HG03280 (cell line): ENCODE measurements around the gene TJAP1.
"Not testable (repeated sequence)": the region's sequence is repeated elsewhere in the genome, so short reads cannot be mapped to it uniquely, and the experiment has no call there.

Experiments used
- ATAC-seq: cut with Tn5 transposase; IDR thresholded peaks from one replicate; pipeline ENCODE4 v1.9.1; 2021; ENCODE audit warnings: mild to moderate bottlenecking, moderate library complexity; ENCODE audit not compliant: unreplicated experiment

Gene TJAP1

DNA sequence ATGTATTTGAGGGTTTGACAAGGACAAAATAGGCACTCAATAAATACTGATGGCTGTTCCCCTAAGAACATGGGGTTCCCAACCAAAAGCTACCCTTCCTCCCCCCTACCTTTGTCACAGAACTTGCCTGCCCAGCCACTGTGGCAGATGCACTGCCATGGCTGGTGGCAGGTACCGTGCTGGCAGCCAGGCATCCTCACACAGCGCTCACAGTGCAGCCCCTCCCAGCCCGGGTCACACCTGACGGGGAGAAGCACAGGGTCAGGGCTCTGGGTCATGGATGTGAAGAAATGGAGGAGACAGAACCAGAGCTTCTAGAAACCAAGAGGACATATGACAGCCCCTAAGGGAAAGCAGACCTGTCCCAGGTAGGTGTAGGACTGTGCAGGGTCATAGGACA, 24.5 kb upstream of the TJAP1 start:
- ATAC-seq, result no peak

DNA sequence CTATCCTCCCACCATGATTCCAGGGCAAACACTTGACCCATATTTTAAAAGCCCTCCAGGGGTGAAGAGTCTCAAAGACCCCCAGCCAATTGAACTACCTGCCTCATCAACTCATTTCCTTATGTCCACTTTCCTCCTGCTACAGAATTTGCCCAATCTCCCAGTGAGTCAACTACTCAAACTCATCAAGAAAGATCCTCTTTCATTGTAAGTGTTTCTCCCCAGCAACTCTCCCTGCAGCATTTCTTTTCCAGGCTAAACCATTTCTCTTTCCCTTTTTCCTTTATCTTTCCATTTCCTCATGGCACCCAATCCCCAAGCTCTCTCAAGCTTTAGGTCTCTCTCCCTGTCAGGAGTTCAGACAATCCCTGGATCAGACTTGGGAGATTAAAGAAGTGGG, 23.5 kb upstream of the TJAP1 start:
- ATAC-seq, result no peak

DNA sequence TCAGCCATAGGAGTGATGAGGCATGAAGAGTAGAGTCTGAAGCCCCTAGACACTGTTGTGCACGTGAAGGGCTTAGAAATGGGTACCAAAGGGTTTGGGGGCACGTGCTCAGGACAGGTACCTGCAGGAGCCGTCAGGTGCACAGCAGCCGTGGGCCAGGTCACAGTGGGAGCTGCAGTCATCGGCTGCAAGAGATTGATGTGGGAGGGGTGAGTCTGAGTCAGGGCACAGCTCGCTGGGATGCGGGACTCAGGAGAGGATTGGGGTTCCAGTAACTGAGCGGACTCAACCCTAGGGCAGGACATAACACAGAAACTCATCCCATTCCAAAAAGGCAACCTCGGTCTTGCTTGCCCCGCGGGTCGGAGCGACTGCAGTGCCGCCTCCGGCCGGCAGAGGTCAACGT, 23.1 kb upstream of the TJAP1 start:
- peak; percentile 67 for ATAC-seq

DNA sequence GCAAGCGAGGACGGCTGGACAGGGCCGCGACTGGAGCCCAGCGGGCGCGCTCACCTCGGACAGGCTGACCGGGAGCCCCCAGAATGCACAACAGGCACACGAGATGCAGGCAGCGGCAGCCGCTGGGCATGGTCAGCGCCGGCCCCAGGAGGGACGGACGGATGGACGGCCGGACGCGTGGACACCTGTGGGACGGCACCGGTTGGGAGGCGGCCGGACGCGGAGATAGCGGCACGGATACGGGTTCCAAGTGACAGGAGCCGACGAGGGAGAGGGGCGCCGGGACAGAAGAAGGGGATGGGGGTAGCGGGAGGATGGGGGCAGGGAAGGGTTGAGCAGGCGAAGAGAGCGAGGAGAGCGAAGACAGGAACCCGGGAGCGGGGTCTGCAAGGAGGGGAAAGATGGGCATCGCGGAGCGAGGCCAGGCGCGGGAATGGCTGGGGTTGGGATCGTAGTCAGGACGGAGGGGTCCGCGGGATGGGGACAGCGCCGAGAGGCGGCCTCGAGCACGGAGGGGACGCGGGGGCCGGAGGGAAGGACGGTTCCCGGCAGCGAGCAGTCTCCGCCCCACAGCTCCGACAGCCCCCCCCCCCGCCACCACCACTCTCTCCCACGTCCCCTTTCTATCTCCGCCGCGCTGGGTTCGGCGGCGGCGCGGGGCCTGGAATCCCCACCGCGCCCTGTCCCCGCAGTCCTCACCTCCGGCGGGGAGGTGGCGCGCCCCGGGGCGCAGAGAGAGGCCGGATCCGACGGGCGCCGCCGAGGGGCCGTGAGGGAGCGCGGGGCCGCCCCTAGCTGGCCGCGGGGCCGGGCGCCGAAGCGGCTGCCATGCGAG, 22.5 kb upstream of the TJAP1 start:
- peak; percentile 40 for ATAC-seq

DNA sequence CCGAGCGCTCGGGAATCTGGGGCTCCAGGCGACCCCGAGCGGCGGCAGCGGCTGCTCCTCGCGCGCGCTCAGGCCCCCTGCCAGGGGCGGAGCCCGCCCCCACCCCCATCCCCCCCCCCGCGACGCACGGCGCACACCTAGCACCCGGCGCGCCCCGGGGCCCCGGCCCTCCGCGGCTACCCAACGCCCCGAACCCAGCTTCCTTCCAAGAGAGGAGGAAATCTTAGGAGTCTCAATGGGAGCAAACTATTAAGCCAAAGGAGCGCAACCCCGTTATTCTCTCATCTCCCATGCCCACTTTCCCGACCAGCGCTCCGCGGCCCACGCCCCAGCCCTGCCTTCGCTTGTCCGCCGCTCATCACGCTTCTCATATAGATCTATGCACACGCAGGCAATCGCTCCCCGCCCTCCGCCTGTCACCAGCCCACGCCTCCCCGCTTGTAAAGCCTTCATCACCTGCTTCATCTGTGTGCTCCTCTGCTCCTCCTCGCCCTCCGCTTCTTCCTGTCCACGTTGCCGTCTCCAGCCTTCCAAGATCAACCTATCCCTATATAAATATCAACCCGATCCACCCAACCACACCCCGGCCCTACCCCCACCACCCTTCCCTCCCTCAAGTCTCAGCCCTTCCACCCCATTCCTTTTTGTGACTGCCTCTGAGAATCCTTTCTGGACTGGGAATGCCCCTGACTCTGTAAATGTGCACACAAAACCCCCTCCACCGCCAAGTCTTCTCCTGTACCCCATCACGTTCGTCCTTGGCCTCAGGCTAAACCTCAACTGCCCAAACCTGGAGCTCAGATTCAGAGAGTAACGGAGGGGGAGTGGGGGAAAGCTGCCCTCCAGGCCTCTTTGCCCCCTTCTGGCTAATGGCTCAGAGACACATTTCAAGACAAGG, 21.6 kb upstream of the TJAP1 start, which contains the start of gene DLK2:
DLK2 (minus strand) TSS at position 18 of the 898 bp plus-strand sequence. CDS start 723 bp downstream, outside the sequence.
- ATAC-seq, result peak; percentile 17

DNA sequence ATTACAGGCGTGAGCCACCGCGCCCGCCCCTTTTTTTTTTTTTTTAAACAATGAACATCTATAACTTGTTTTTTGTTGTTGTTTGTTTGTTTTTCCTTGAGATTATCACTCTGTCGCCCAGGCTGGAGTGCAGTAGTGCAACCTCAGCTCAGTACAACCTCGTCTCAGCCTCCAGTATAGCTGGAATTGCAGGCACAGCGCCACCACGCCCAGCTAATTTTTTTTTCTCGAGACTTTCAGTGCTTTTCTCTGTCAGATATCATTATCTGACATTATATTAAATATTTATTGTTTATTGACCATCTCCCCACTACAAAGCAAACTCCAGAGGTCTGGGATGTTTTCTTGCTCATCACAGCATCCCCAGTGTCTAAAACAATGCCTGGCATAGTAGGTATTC, 19.7 kb upstream of the TJAP1 start:
- no peak for ATAC-seq

DNA sequence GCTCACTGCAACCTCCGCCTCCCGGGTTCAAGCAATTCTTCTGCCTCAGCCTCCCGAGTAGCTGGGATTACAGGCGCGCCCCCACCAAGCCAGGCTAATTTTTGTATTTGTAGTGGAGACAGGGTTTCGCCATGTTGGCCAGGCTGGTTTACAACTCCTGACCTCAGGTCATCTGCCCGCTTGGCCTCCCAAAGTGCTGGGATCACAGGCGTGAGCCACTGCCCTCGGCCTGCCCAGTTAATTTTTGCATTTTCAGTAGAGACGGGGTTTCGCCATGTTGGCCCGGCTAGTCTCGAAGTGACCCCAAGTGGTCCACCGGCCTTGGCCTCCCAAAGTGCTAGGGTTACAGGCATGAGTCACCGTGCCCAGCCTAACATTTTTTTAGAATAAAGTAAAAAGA, 19.2 kb upstream of the TJAP1 start:
- ATAC-seq, result not testable (repeated sequence)

DNA sequence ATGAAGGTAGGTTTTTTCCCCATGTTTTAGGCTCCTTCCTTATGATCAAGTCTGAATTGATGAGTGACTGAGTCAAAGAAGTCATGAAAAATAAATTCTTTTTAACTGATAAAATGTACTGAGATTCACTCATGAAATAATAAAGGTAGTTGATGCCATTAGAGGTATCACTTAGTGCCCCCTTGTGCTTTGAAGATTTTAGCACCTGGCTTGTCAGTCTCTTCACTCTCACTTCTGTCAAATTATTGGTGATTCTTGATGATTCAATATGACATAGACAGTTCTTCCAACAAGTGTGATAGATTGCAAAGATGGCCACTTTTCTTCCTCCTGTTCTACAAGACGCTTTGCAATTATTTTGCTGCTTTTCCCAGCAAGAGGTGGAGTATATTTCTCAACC, 17.8 kb upstream of the TJAP1 start:
- no peak for ATAC-seq

DNA sequence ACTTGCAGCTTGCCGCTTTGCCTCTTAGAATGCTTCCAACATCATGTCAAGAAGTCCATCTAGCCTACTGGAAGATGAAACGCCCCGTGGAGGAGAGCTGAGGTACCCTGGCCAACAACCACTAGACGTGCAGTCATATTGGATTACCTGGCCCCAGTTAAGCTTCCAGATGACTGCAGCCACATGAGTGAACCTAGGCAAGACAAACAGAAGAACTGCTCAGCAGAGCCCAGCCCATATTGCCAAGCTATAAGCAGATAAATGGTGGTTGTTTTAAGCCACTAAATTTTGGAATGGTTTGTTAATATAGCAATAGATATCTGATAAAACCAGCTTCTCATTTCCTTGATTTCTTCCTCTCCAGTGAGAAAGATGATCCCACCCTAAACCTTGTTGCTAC, 17.3 kb upstream of the TJAP1 start:
- no peak for ATAC-seq

DNA sequence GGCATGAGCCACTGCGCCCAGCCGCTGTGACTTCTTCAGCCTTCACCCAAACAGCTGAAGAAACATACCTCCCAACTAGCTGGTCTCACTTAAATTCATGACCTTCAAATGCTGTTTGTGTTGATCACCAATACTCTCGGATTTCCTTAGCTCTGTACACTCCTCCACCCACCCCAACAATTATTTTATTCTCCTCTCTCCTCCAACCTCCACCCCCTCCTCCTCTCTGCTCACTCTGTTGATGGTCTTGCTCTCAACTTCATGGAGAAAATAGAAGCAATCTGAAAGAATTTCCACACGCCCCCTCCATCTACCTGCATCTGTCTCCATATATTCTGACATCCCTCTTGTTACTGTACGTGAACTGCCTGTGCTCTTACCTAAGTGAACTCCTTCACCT, 15.4 kb upstream of the TJAP1 start:
- no peak for ATAC-seq

DNA sequence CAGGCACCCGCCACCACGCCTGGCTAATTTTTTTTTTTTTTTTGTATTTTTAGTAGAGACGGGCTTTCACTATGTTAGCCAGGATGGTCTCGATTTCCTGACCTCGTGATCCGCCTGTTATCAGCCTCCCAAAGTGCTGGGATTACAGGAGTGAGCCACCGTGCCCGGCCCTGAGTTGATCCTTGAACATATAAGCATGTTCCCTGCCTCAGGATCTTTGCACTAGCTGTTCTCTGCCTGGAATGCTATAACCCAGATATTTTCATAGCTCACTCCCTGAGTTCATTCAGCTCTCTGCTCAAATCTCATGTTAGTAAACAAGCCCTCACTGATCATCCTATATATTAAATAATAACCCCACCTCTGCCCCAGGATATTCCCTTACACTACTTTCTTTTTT, 13.0 kb upstream of the TJAP1 start:
- no peak for ATAC-seq

DNA sequence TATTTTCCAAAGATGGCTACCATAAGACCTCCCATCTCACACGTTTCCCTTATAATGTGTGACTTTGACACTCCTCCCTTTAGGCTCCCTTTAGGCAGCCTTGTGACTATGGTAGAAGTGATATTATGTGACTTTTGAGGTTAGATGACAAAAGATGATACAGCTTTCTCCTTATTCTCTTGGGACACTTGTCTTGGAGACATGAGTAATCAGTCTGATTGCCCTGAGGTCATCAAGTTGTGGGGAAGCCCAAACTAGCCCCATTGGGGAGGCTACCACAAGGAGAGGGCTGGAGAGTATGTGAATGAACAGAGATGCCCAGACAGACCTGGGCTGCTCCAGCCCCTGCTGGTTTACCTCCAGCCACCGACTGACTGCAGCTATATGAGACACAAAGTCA, 11.4 kb upstream of the TJAP1 start:
- no peak for ATAC-seq

DNA sequence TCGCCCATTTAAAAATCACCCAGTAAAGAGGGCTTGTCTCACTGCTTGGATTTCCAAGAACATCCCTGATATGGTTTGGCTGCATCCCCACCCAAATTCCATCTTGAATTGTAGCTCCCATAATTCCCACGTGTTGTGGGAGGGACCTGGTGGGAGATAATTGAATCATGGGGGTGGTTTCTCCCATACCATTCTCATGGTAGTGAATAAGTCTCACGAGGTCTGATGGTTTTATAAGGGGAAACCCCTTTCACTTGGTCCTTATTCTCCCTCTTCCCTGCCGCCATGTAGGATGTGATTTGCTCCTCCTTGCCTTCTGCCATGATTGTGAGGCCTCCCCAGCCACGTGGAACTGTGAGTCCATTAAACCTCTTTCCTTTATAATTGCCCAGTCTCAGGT, 10.1 kb upstream of the TJAP1 start:
- not testable (repeated sequence) for ATAC-seq

DNA sequence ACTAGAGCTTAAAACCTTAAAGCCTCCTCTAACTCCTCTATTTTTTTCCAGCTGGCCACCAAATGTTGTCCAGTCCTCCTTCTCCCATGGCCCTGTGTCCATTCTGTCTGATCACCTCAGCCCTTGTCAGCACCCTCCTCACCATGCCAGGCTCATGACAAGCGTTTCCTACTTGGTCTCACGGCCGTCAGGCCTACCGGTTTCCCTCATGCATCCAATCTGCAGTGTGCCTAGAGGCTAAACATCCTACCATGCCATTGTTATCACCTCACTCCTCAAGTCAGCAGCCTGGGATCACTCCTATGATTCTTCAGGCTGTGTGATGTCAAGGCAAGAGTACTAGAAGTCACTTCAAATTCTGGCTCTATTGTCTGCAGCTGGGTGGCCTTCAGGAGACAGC, 9.6 kb upstream of the TJAP1 start:
- ATAC-seq, result no peak

DNA sequence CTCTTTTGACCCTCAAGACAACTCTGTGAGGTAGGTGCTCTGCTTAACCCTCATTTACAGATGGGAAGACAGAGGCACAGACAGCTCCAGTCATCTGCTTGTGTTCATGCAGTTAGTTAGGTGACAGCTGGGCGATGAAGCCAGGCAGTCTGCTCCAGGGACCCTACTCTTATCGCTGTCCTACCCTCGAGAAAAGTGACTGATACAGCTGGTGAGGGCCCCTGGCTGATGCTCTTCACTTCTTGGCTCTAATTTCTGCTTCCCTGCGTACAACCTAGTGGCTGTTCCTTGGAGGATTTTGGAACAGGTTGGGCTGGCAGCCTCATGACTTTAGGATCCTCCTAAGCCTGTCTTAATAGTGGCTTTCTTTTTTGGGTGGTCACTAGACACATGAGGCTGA, 9.1 kb upstream of the TJAP1 start:
- no peak for ATAC-seq

DNA sequence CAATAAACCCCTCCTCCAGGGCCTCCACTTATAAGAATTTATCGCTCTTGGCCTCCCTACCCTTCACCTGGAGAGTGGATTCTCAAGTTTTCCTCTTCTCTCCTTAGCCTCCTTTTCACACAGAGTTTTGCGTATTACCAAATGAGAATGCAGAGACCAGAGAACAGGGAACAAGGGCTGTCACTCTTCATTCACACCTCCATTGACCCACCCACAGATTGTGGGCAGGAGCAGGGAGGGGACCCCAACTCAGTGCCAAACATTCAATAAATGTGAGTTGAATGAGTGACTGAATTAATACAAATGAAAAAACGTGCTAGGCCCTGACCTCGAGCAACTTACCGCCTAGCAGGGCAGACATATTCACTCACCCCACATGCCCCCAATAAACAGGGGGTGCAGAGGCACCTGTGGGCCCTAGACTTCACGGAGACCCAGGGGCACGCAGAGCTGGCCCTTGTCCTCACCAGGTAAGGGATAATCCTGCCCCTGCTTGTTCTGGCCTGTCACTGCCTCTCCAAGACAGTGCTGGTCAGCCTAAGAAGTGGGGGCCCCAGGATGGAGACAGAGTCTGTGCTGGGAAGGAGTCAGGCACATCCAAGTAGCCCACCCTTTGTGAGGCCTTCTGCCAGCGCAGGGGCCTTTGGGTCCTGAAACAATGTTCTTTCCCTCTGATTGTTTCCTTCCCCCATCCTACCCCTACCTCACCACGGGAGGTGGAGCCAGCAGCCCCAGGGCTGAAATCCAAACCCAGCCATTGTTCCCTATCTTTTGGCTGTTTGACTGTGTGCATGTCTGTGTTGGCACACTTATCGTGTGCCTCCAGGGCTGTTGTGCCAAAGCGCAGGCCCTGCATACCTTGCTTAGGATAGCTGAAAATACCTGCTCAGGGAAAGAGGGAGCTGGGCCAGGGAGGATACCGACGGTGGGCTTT, 8.4 kb upstream of the TJAP1 start:
- ATAC-seq, result no peak

DNA sequence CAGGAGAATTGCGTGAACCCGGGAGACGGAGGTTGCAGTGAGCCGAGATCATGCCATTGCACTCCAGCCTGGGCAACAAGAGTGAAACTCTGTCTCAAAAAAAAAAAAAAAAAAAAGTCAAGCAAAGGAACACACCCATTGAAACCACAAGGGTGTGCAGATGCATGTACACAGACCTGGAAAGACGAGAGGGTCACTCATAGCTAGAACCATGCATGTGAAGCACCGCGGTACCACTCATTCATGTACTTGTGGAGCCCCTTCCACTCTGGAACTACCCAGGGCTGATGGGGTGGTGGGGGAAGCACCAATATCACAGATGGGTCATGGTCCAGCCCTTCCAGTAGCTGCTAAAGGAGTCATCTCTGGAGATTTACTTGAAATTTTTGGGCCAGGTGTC, 7.4 kb upstream of the TJAP1 start:
- ATAC-seq, result no peak

DNA sequence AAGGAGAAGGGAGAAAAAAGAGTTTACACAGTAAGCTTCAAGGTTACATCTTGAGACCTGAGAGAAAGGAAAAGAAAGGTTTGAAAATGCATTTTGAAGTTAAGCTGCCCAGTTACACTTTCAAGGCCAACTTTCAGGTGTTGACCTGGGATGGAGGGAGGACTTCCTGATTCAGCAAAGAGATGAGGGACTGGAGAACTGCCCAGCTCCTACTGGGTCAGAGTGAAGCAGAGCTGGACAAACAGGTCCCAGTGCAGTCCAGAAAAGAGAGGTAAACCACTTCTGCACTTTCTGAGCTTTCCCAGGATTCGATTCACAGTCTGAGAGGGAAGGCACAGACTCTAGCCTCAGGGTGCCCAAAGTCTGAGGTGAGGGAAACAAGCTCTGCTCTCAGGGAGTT, 6.0 kb upstream of the TJAP1 start:
- no peak for ATAC-seq

DNA sequence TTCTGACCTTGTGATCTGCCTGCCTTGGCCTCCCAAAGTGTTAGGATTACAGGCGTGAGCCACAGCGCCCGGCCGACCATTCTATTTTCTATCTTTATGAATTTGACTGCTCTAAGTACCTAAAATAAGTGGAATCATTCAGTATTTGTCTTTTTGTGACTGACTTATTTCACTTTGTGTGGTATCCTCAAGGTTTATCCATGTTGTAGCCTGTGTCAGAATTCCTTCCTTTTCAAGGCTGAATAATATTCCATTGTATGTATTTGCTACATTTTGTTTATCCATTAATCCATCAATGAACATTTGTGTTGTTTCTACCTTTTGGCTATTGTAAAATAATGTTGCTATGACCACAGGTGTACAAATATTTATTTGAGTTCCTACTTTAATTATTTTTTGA, 4.9 kb upstream of the TJAP1 start:
- ATAC-seq, result no peak

DNA sequence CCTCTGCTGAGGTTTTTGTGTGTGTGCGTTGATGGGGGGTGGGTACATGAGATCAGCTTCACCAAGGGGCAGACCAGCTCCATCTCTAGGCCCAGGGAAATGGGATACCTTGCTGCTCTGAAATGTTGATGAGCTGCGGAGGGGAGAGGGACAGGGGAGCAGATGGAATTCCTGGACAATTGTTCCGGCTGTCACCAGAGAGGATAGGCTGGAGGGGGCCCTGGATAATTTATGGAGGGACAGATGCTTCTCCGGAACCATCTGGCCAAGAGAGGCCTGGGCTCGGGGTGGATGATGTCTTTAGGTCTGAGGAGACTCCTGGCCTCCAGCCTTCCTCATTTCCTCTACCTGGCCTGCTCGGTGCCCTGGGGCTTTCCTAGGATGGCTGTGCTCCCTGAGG, 1.9 kb upstream of the TJAP1 start:
- ATAC-seq, result no peak

DNA sequence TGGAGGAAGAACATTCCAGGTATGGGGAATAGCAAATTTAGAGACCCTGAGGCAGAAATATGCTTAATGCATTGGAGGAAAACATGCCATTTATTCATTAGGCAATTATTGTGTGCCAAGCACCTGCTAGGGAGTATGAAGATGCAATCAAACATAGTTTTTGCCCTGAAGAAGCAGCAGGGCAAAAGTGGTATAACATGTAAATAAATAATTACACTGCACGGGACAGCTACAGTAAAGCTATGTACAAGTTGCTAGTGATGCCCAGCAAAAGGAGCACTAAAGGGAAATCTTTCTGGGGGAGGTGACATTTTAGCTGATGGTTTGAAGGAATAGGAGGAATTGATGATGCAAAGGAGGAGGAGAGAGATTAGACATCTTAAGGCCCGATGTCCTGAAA, 624 bp upstream of the TJAP1 start:
- ATAC-seq, result no peak
